IMR-90 (cell line): ENCODE data around the gene NXPE4. TPM values are rescaled to one million over a fixed set of nuclear protein-coding genes. Genes with fewer than 3 reads are reported as not detected.

ENCODE experiments used
- ATAC-seq: fragments of 200-7000 bp; cut with Tn5 transposase; 2 replicates; pipeline ENCODE4 v1.9.1; 2020; ENCODE audit warnings: low read depth, mild to moderate bottlenecking, moderate library complexity
- BruUV-seq: library from RNA; stranded (reverse); fragments of 400-500 nt; replicated peaks from 2 replicates; lab custom pipeline; 2021; lab: Mats Ljungman, UMichigan
- CTCF ChIA-PET: fragments of 300-600 bp; formaldehyde crosslinking; extraction: SDS; loops from one replicate; lab custom pipeline; 2021; ENCODE audit warnings: antibody characterized with exemption; lab: Yijun Ruan, JAX
- POLR2A ChIA-PET: fragments of 300-600 bp; sonication (Branson Sonifier 250); formaldehyde crosslinking; loops from one replicate; lab custom pipeline; 2022; ENCODE audit warnings: antibody characterized with exemption; ENCODE audit not compliant: unreplicated experiment; lab: Charles Lee
- DNase-seq: peaks from one replicate; pipeline ENCODE4 v3.0.0; 2013
- H2AFZ ChIP-seq: replicated peaks from 2 replicates; pipeline ENCODE3; 2013; ENCODE audit warnings: low read length, mild to moderate bottlenecking; ENCODE audit not compliant: poor library complexity
- H2AK5ac ChIP-seq: 2 replicates; pipeline ENCODE4 v1.6.1; 2013; ENCODE audit warnings: low read depth, low read length, inconsistent platforms
- H2AK9ac ChIP-seq: replicated peaks from 2 replicates; pipeline ENCODE3; 2013; ENCODE audit warnings: mild to moderate bottlenecking, low read depth, low read length, moderate library complexity; ENCODE audit not compliant: poor library complexity
- H2BK120ac ChIP-seq: 2 replicates; pipeline ENCODE4 v1.6.1; 2013; ENCODE audit warnings: low read depth, low read length, inconsistent platforms
- H2BK15ac ChIP-seq: 3 replicates; pipeline ENCODE4 v1.6.1; 2013; ENCODE audit warnings: low read depth, low read length, inconsistent platforms
- H2BK20ac ChIP-seq: 2 replicates; pipeline ENCODE4 v1.6.1; 2013; ENCODE audit warnings: low read depth, mild to moderate bottlenecking, inconsistent platforms, low read length, moderate library complexity
- H2BK5ac ChIP-seq: 2 replicates; pipeline ENCODE4 v1.6.1; 2013; ENCODE audit warnings: mild to moderate bottlenecking, low read depth, low read length, inconsistent platforms; ENCODE audit not compliant: poor library complexity, severe bottlenecking
- H3K14ac ChIP-seq: replicated peaks from 2 replicates; pipeline ENCODE4 v1.6.1; 2013; ENCODE audit warnings: low read depth, low read length, inconsistent platforms
- H3K18ac ChIP-seq: 2 replicates; pipeline ENCODE4 v1.6.1; 2013; ENCODE audit warnings: low read depth, low read length, control low read depth
- H3K23ac ChIP-seq: 2 replicates; pipeline ENCODE4 v1.6.1; 2013; ENCODE audit warnings: low read depth, low read length, inconsistent platforms
- H3K27ac ChIP-seq: 2 replicates; pipeline ENCODE4 v1.5.1; 2013; ENCODE audit warnings: mild to moderate bottlenecking, control low read depth, low read length; ENCODE audit not compliant: insufficient read depth
- H3K27me3 ChIP-seq: 2 replicates; pipeline ENCODE4 v1.6.1; 2013; ENCODE audit warnings: low read length; ENCODE audit not compliant: control insufficient read depth, insufficient read depth
- H3K36me3 ChIP-seq: 2 replicates; pipeline ENCODE4 v1.6.1; 2013; ENCODE audit warnings: low read length, mixed read lengths; ENCODE audit not compliant: control insufficient read depth, insufficient read depth
- H3K4ac ChIP-seq: 2 replicates; pipeline ENCODE4 v1.6.1; 2013; ENCODE audit warnings: low read depth, low read length, inconsistent platforms
- H3K4me1 ChIP-seq: 2 replicates; pipeline ENCODE4 v1.6.1; 2013; ENCODE audit warnings: low read length, mixed read lengths; ENCODE audit not compliant: control insufficient read depth, insufficient read depth
- H3K4me2 ChIP-seq: 2 replicates; pipeline ENCODE4 v1.6.1; 2013; ENCODE audit warnings: low read depth, mild to moderate bottlenecking, control low read depth, low read length, moderate library complexity
- H3K4me3 ChIP-seq: 2 replicates; pipeline ENCODE4 v1.5.1; 2013; ENCODE audit warnings: low read depth, mild to moderate bottlenecking, control low read depth, low read length, moderate library complexity; ENCODE audit not compliant: insufficient read depth
- H3K56ac ChIP-seq: 2 replicates; pipeline ENCODE4 v1.6.1; 2013; ENCODE audit warnings: low read length, inconsistent platforms; ENCODE audit not compliant: insufficient read depth; ENCODE audit errors: extremely low read depth
- H3K79me1 ChIP-seq, 2 experiments: 2 replicates each; pipeline ENCODE4 v1.6.1; 2013; ENCODE audit warnings: low read length in 2 of 2, inconsistent platforms in 1 of 2, low read depth in 1 of 2
- H3K9ac ChIP-seq: 2 replicates; pipeline ENCODE4 v1.6.1; 2013; ENCODE audit warnings: low read depth, low read length, control low read depth
- H3K9me1 ChIP-seq: 2 replicates; pipeline ENCODE4 v1.6.1; 2013; ENCODE audit warnings: low read length, inconsistent platforms; ENCODE audit not compliant: insufficient read depth
- H3K9me3 ChIP-seq: 2 replicates; pipeline ENCODE4 v1.6.1; 2013; ENCODE audit warnings: low read length; ENCODE audit not compliant: control insufficient read depth, insufficient read depth
- H4K20me1 ChIP-seq: 2 replicates; pipeline ENCODE4 v1.6.1; 2013; ENCODE audit warnings: low read length, inconsistent platforms; ENCODE audit not compliant: insufficient read depth
- H4K5ac ChIP-seq: 2 replicates; pipeline ENCODE4 v1.6.1; 2013; ENCODE audit warnings: mild to moderate bottlenecking, low read depth, low read length, control low read depth
- H4K8ac ChIP-seq, 2 experiments: 2 replicates each; pipeline ENCODE4 v1.6.1; 2013; ENCODE audit warnings: low read depth in 2 of 2, low read length in 2 of 2, control low read depth in 1 of 2, inconsistent platforms in 1 of 2
- H4K91ac ChIP-seq: 2 replicates; pipeline ENCODE4 v1.6.1; 2013; ENCODE audit warnings: low read depth, low read length, inconsistent platforms; ENCODE audit not compliant: insufficient read depth
- BHLHE40 ChIP-seq: fragments of 150-350 bp; IDR thresholded peaks from 2 replicates; pipeline ENCODE4 v1.6.1; 2016; ENCODE audit warnings: mild to moderate bottlenecking, low read depth, low read length
- RFX5 ChIP-seq: IDR thresholded peaks from 2 replicates; pipeline ENCODE4 v1.8.0; 2012; ENCODE audit warnings: low read depth, mild to moderate bottlenecking, low read length, moderate library complexity
- WGBS, 2 experiments: methylation state at CpG; one replicate each; pipeline versions ENCODE4 v1.1.5 to v1.1.7; 2013; ENCODE audit warnings: missing lambda C conversion rate in 2 of 2; ENCODE audit not compliant: insufficient read length in 1 of 2; ENCODE audit errors: extremely low coverage in 2 of 2; 5-methylcytosine and 5-hydroxymethylcytosine counted together
- dilution Hi-C: fragments of 300-500 bp; cut with HindIII; formaldehyde crosslinking; loops from one replicate; pipeline ENCODE4 v1.14.3; 2018; ENCODE audit warnings: low sequenced_read_pairs; ENCODE audit not compliant: unreplicated experiment
- in situ Hi-C: fragments of 300-500 bp; cut with MboI; formaldehyde crosslinking; loops from 3 replicates; pipeline ENCODE4 v1.14.3; 2019; ENCODE audit warnings: low sequenced_read_pairs, inconsistent platforms, mixed read lengths
- intact Hi-C: fragments of 100-400 bp; cut with micrococcal nuclease; formaldehyde crosslinking; loops from 2 replicates; pipeline ENCODE4 v1.10.0; 2022
- polyA plus RNA-seq, 3 experiments: library from polyadenylated mRNA; depleted of rRNA; stranded (reverse); fragments of >200 nt; gene quantifications; 2 replicates each; pipeline ENCODE4 v1.2.3, GENCODE V29; 2012; ENCODE audit warnings: low replicate concordance in 1 of 3
- total RNA-seq: library from RNA; depleted of rRNA; stranded (reverse); fragments of >200 nt; gene quantifications from 2 replicates; pipeline ENCODE4 v1.2.3, GENCODE V29; 2012

Gene NXPE4
- total and polyA plus RNA-seq, 2 of the 4 experiments (the other 2 are of a cell fraction): not detected

- H4K20me1 ChIP-seq: no peaks in the 10 kb centered on the region
- no peaks in the 10 kb centered on the region; the same call in 1 of the 2 replicates for H3K9me3 ChIP-seq
- H2AK5ac ChIP-seq: no peak overlapping the region
- WGBS, 2 experiments: no CpG with 5 or more reads among the region's 7 CpGs
- in situ Hi-C loops: no loop called here
- BruUV-seq: no TSS peak
- ChIA-PET CTCF (no interaction called here), POLR2A (no interaction called here)
- H2BK20ac ChIP-seq: no peak overlapping the region
- H3K18ac ChIP-seq: no peak overlapping the region
- no peak overlapping the region for H4K91ac ChIP-seq
- H4K5ac ChIP-seq: no peak overlapping the region
- no peak overlapping the region for H3K23ac ChIP-seq
- no peak overlapping the region for H4K8ac ChIP-seq
- no peaks in the 10 kb centered on the region for H3K36me3 ChIP-seq
- H3K79me1 ChIP-seq: no peaks in the 10 kb centered on the region
- H3K4me1 ChIP-seq: no peaks in the 10 kb centered on the region
- H3K9me1 ChIP-seq: no peaks in the 10 kb centered on the region
- no peak overlapping the region for H3K9ac ChIP-seq
- DNase-seq (no peak), ATAC-seq (no peak)
- H2AK9ac ChIP-seq: no peak overlapping the region
- no peak overlapping the region for H3K56ac ChIP-seq
- H3K4me3 ChIP-seq: no peak overlapping the region
- H3K4me2 ChIP-seq: no peak overlapping the region
- H3K14ac ChIP-seq: no peak overlapping the region
- intact Hi-C loops: no loop called here
- no peak for TF ChIP-seq RFX5
- TF ChIP-seq BHLHE40: no peak
- no peak overlapping the region for H2BK120ac ChIP-seq
- no peak overlapping the region for H3K4ac ChIP-seq
- no peak overlapping the region for H2AFZ ChIP-seq
- H3K27me3 ChIP-seq: no peaks in the 10 kb centered on the region
- H2BK5ac ChIP-seq: no peak overlapping the region
- dilution Hi-C loops: no loop called here
- H2BK15ac ChIP-seq: no peak overlapping the region
- no peak overlapping the region for H3K27ac ChIP-seq
Measured at GRCh38 chr11:114625294-114625693, 29.7 kb upstream of the NXPE4 start.
